Testis (tissue), 2 donors: Measurements from ENCODE around the gene FBLN2.

ENCODE experiments used
- CTCF ChIP-seq, 3 experiments: fragments of 450-650 bp in 2 of 3; fragments of 200-600 bp in 1 of 3; sonication (generic) in 1 of 3; IDR thresholded peaks; one replicate each; pipeline ENCODE4 v1.5.1; 2016 to 2019; ENCODE audit warnings: antibody characterized with exemption in 3 of 3, mild to moderate bottlenecking in 2 of 3, moderate library complexity in 1 of 3
- POLR2A ChIP-seq: fragments of 450-650 bp; IDR thresholded peaks from one replicate; pipeline ENCODE4 v1.6.1; 2017; ENCODE audit warnings: antibody characterized with exemption, mild to moderate bottlenecking, moderate library complexity

GRCh38 chr3:13627681-13628080 is 78.8 kb downstream of the FBLN2 start:
- no peak for TF ChIP-seq CTCF (IDR thresholded peaks at IDR 0.05)
- no peak for TF ChIP-seq POLR2A
